HepG2 (cell line): ENCODE results near the gene ART5. TPM values are rescaled to one million over a fixed set of nuclear protein-coding genes. Genes with fewer than 3 reads are reported as not detected.

Experiments
- E2F5 ChIP-seq: sonication (generic); formaldehyde crosslinking; conservative IDR thresholded peaks from 2 replicates; pipeline ENCODE4 v1.4.0; 2020; ENCODE audit warnings: missing genetic modification reagents
- HNRNPUL1 ChIP-seq: fragments of 200-400 bp; formaldehyde crosslinking; IDR thresholded peaks from 2 replicates; pipeline ENCODE4 v1.6.1; 2017; ENCODE audit warnings: low read depth, mild to moderate bottlenecking, low read length, moderate library complexity
- KLF6 ChIP-seq: IDR thresholded peaks from 2 replicates; pipeline ENCODE4 v1.8.0; 2016; ENCODE audit warnings: missing biosample characterization, missing genetic modification reagents
- MTERF4 ChIP-seq: sonication (generic); formaldehyde crosslinking; IDR thresholded peaks from 2 replicates; pipeline ENCODE4 v1.8.0; 2023; ENCODE audit warnings: mild to moderate bottlenecking, missing genetic modification reagents
- NFRKB ChIP-seq: fragments of 450-650 bp; IDR thresholded peaks from 2 replicates; pipeline ENCODE4 v1.6.1; 2017
- PAWR ChIP-seq: sonication (generic); formaldehyde crosslinking; IDR thresholded peaks from 2 replicates; pipeline ENCODE4 v1.4.0; 2020; ENCODE audit warnings: missing genetic modification reagents, mild to moderate bottlenecking, borderline replicate concordance
- RELA ChIP-seq: sonication (generic); formaldehyde crosslinking; IDR thresholded peaks from 2 replicates; pipeline ENCODE4 v1.4.0; 2020; ENCODE audit warnings: missing genetic modification reagents
- RFX5 ChIP-seq: IDR thresholded peaks from 2 replicates; pipeline ENCODE4 v1.6.1; 2011; ENCODE audit warnings: low read depth, low read length, improper control_type of control experiment
- TMF1 ChIP-seq: sonication (generic); formaldehyde crosslinking; IDR thresholded peaks from 2 replicates; pipeline ENCODE4 v1.8.1; 2022; ENCODE audit warnings: low read depth, missing genetic modification reagents
- ZBTB33 ChIP-seq: sonication (generic); formaldehyde crosslinking; IDR thresholded peaks from 2 replicates; pipeline ENCODE4 v1.4.0; 2020; ENCODE audit warnings: missing genetic modification reagents
- ZFP36 ChIP-seq: fragments of 150-350 bp; IDR thresholded peaks from 2 replicates; pipeline ENCODE4 v1.6.1; 2018; ENCODE audit warnings: borderline replicate concordance, low read length, low read depth; ENCODE audit not compliant: partially characterized antibody
- ZNF34 ChIP-seq: sonication (generic); formaldehyde crosslinking; IDR thresholded peaks from 2 replicates; pipeline ENCODE4 v1.4.0; 2020; ENCODE audit warnings: mild to moderate bottlenecking, missing genetic modification reagents, borderline replicate concordance
- ZNF430 ChIP-seq: sonication (generic); formaldehyde crosslinking; IDR thresholded peaks from 2 replicates; pipeline ENCODE4 v1.9.0; 2021; ENCODE audit warnings: mild to moderate bottlenecking, missing genetic modification reagents
- ZNF776 ChIP-seq: sonication (generic); formaldehyde crosslinking; IDR thresholded peaks from 2 replicates; pipeline ENCODE4 v1.4.0; 2020; ENCODE audit warnings: mild to moderate bottlenecking, missing genetic modification reagents
- ZNF792 ChIP-seq: IDR thresholded peaks from 2 replicates; pipeline ENCODE4 v1.6.1; 2016
- ZNF850 ChIP-seq: sonication (generic); formaldehyde crosslinking; conservative IDR thresholded peaks from 2 replicates; pipeline ENCODE4 v1.9.0; 2021; ENCODE audit warnings: mild to moderate bottlenecking, missing genetic modification reagents
- ZSCAN5A ChIP-seq: sonication (generic); formaldehyde crosslinking; IDR thresholded peaks from 2 replicates; pipeline ENCODE4 v1.8.0; 2022; ENCODE audit warnings: mild to moderate bottlenecking, missing genetic modification reagents, borderline replicate concordance
- polyA plus RNA-seq, 8 experiments: library from polyadenylated mRNA; depleted of rRNA in 3 of 8; stranded (reverse) in 7 of 8; unstranded in 1 of 8; fragments of >200 nt; fragmentation: Illumina TruSeq in 4 of 8; extraction: Trizol in 4 of 8; gene quantifications; 2 replicates each; pipeline versions ENCODE4 v1.2.1 to v1.2.3, GENCODE V29; 2011 to 2016; ENCODE audit warnings: low read depth in 4 of 8, missing spikeins in 1 of 8, mixed read lengths in 1 of 8; ENCODE audit not compliant: insufficient read depth in 1 of 8
- total RNA-seq, 5 experiments: library from RNA; depleted of rRNA; stranded (reverse); fragments of >200 nt; fragmentation: Illumina TruSeq; extraction: Trizol; gene quantifications; 2 replicates each; pipeline ENCODE4 v1.2.3, GENCODE V29; 2016; ENCODE audit warnings: low read depth in 1 of 5

ART5 gene
- total and polyA plus RNA-seq, 2 of the 13 experiments (the other 11 are each of a cell fraction or from before 2014, with no cell fraction given), result 0.55 to 0.93 TPM

- peak; percentile 58; the same call in 1 of the 2 replicates for TF ChIP-seq ZSCAN5A (CRISPR knock-in tag)
- TF ChIP-seq MTERF4, result no peak
- TF ChIP-seq ZNF34, result no peak
- no peak for TF ChIP-seq HNRNPUL1
- TF ChIP-seq RFX5, result no peak
- TF ChIP-seq PAWR, result no peak
- TF ChIP-seq ZNF430 (CRISPR knock-in tag), result peak; percentile 82; the same call in 1 of the 2 replicates
- TF ChIP-seq KLF6, result no peak
- peak; percentile 75; the same call in 1 of the 2 replicates for TF ChIP-seq ZNF850 (CRISPR knock-in tag)
- TF ChIP-seq ZBTB33 (CRISPR knock-in tag), result no peak
- TF ChIP-seq E2F5 (CRISPR knock-in tag), result no peak
- peak; percentile 52; the same call in 1 of the 2 replicates for TF ChIP-seq TMF1 (CRISPR knock-in tag)
- TF ChIP-seq ZFP36, result no peak
- no peak for TF ChIP-seq ZNF792 (CRISPR knock-in tag)
- TF ChIP-seq ZNF776 (CRISPR knock-in tag), result no peak
- no peak for TF ChIP-seq RELA
- no peak for TF ChIP-seq NFRKB
These were observed 519 bp upstream of the ART5 start (continued) for GRCh38 chr11:3642071-3642951.
